Activated CD4-positive, alpha-beta T cell treated with anti-CD3 and anti-CD28 coated beads for 1 hour (primary cell): ENCODE data around the gene MTAP.

ENCODE experiments used
- DNase-seq: peaks from one replicate; pipeline ENCODE4 v3.0.0-alpha.2; 2020

Gene MTAP

GRCh38 chr9:21974343-21974721, 171.9 kb downstream of the MTAP start:
- no peak for DNase-seq

GRCh38 chr9:21974722-21975409, 172.4 kb downstream of the MTAP start:
- no peak for DNase-seq

- no peak for DNase-seq
Observed at GRCh38 chr9:21976334-21976875, 174.0 kb downstream of the MTAP start.

GRCh38 chr9:21982391-21982790, 180.0 kb downstream of the MTAP start:
- DNase-seq: no peak

- no peak for DNase-seq
Observed at GRCh38 chr9:21982861-21983560, 180.6 kb downstream of the MTAP start.

- no peak for DNase-seq
Observed at GRCh38 chr9:21983561-21983935, 181.1 kb downstream of the MTAP start.

- no peak for DNase-seq
Observed at GRCh38 chr9:21984101-21984500, 181.7 kb downstream of the MTAP start.

- DNase-seq: no peak
Observed at GRCh38 chr9:21985964-21986667, 183.7 kb downstream of the MTAP start.
